HEK293T (cell line): ENCODE measurements around the gene TMTC2.
"Not testable (repeated sequence)": the region's sequence is repeated elsewhere in the genome, so short reads cannot be mapped to it uniquely, and the experiment has no call there.

Experiments used
- CTCF ChIA-PET: fragments of 350-600 bp; formaldehyde crosslinking; extraction: SDS; loops from one replicate; lab custom pipeline; 2021; ENCODE audit warnings: antibody characterized with exemption, inconsistent platforms; lab: Yijun Ruan, JAX
- POLR2A ChIA-PET: fragments of 350-600 bp; formaldehyde crosslinking; extraction: SDS; loops from one replicate; lab custom pipeline; 2020; ENCODE audit warnings: antibody characterized with exemption, inconsistent platforms; lab: Yijun Ruan, JAX
- DNase-seq: peaks from one replicate; pipeline ENCODE4 v3.0.0; 2012; ENCODE audit warnings: mixed read lengths; ENCODE audit errors: extremely low spot score
- ARNT ChIP-seq: fragments of 450-650 bp; IDR thresholded peaks from 2 replicates; pipeline ENCODE4 v1.6.1; 2017; ENCODE audit warnings: mild to moderate bottlenecking
- BHLHE40 ChIP-seq: fragments of 450-650 bp; IDR thresholded peaks from 2 replicates; pipeline ENCODE4 v1.6.1; 2016; ENCODE audit warnings: mild to moderate bottlenecking, moderate library complexity, borderline replicate concordance
- CTBP1 ChIP-seq: fragments of 450-650 bp; IDR thresholded peaks from 2 replicates; pipeline ENCODE4 v1.6.1; 2016; ENCODE audit warnings: borderline replicate concordance
- ELF4 ChIP-seq: fragments of 450-650 bp; IDR thresholded peaks from 2 replicates; pipeline ENCODE4 v1.6.1; 2017; ENCODE audit warnings: antibody characterized with exemption
- FOXA1 ChIP-seq: fragments of 450-650 bp; IDR thresholded peaks from 2 replicates; pipeline ENCODE4 v1.6.1; 2016; ENCODE audit warnings: mild to moderate bottlenecking
- FOXK2 ChIP-seq: fragments of 450-650 bp; IDR thresholded peaks from 2 replicates; pipeline ENCODE4 v1.6.1; 2016; ENCODE audit warnings: mild to moderate bottlenecking
- FOXM1 ChIP-seq: fragments of 450-650 bp; IDR thresholded peaks from 2 replicates; pipeline ENCODE4 v1.6.1; 2017; ENCODE audit warnings: mild to moderate bottlenecking, borderline replicate concordance
- HDGF ChIP-seq: fragments of 450-650 bp; IDR thresholded peaks from 2 replicates; pipeline ENCODE4 v1.6.1; 2017; ENCODE audit warnings: antibody characterized with exemption, borderline replicate concordance
- L3MBTL2 ChIP-seq: fragments of 450-650 bp; conservative IDR thresholded peaks from 2 replicates; pipeline ENCODE4 v1.6.1; 2016; ENCODE audit warnings: mild to moderate bottlenecking
- LEF1 ChIP-seq: fragments of 450-650 bp; IDR thresholded peaks from 2 replicates; pipeline ENCODE4 v1.6.1; 2017; ENCODE audit warnings: mild to moderate bottlenecking, borderline replicate concordance
- NFRKB ChIP-seq: fragments of 450-650 bp; IDR thresholded peaks from 2 replicates; pipeline ENCODE4 v1.6.1; 2016; ENCODE audit warnings: mild to moderate bottlenecking, moderate library complexity
- PKNOX1 ChIP-seq: fragments of 450-650 bp; IDR thresholded peaks from 2 replicates; pipeline ENCODE4 v1.6.1; 2016
- SP1 ChIP-seq: fragments of 450-650 bp; IDR thresholded peaks from 2 replicates; pipeline ENCODE4 v1.6.1; 2017
- SUZ12 ChIP-seq: fragments of 450-650 bp; IDR thresholded peaks from 2 replicates; pipeline ENCODE4 v1.6.1; 2016; ENCODE audit warnings: mild to moderate bottlenecking
- TARDBP ChIP-seq: fragments of 450-650 bp; IDR thresholded peaks from 2 replicates; pipeline ENCODE4 v1.6.1; 2016
- ZNF384 ChIP-seq: fragments of 450-650 bp; IDR thresholded peaks from 2 replicates; pipeline ENCODE4 v1.6.1; 2016

TMTC2 gene

GRCh38 chr12:82841487-82841904 lies 154.8 kb downstream of the TMTC2 start:
- no peak for TF ChIP-seq SP1
- no peak for TF ChIP-seq SUZ12
- ChIA-PET CTCF (no interaction called here), POLR2A (no interaction called here)
- DNase-seq: no peak

GRCh38 chr12:82842480-82842879 lies 155.8 kb downstream of the TMTC2 start:
- CTCF ChIA-PET: interaction anchor here (0.6 to 0.7 kb wide), 2 partner anchors 144 to 1004 kb away, joined by 4 to 5 read pairs; no protein-coding TSS in a partner anchor

GRCh38 chr12:82845076-82845475 lies 158.4 kb downstream of the TMTC2 start:
- CTCF ChIA-PET, DNase-seq, POLR2A ChIA-PET: not testable (repeated sequence)

More at GRCh38 chr12:82842480-82842879, 155.8 kb downstream of the TMTC2 start:
- DNase-seq: no peak
- TF ChIP-seq L3MBTL2 (no peak), ZNF384 (no peak), ELF4 (no peak), SUZ12 (no peak), BHLHE40 (no peak), NFRKB (no peak), HDGF (no peak), FOXM1 (no peak), FOXA1 (no peak), ARNT (no peak), CTBP1 (no peak), SP1 (no peak), TARDBP (no peak), FOXK2 (no peak), LEF1 (no peak), PKNOX1 (no peak)
- POLR2A ChIA-PET: no interaction called here

- no peak for DNase-seq
- ChIA-PET POLR2A (no interaction called here), CTCF (no interaction called here)
- no peak for TF ChIP-seq FOXM1
- TF ChIP-seq PKNOX1: no peak
- no peak for TF ChIP-seq FOXA1
Observed at GRCh38 chr12:82848845-82849244, 162.1 kb downstream of the TMTC2 start.

- ChIA-PET POLR2A (no interaction called here), CTCF (no interaction called here)
- no peak for DNase-seq
- TF ChIP-seq ARNT (no peak), TARDBP (no peak), BHLHE40 (no peak), ELF4 (no peak), FOXK2 (no peak), HDGF (no peak), ZNF384 (no peak), PKNOX1 (no peak), NFRKB (no peak), SP1 (no peak), L3MBTL2 (no peak), LEF1 (no peak), SUZ12 (no peak)
Observed at GRCh38 chr12:82852529-82852928, 165.8 kb downstream of the TMTC2 start.

- POLR2A ChIA-PET: no interaction called here
- no peak for DNase-seq
- CTCF ChIA-PET: no interaction called here
- TF ChIP-seq LEF1: no peak
- no peak for TF ChIP-seq CTBP1
- TF ChIP-seq SP1: no peak
- TF ChIP-seq SUZ12: no peak
- no peak for TF ChIP-seq BHLHE40
- no peak for TF ChIP-seq NFRKB
- no peak for TF ChIP-seq ARNT
- no peak for TF ChIP-seq FOXK2
- no peak for TF ChIP-seq TARDBP
- no peak for TF ChIP-seq HDGF
- no peak for TF ChIP-seq FOXM1
- TF ChIP-seq FOXA1: no peak
Observed at GRCh38 chr12:82855872-82856271, 169.2 kb downstream of the TMTC2 start.

- CTCF ChIA-PET: no interaction called here
- TF ChIP-seq SP1: no peak
- no peak for TF ChIP-seq ZNF384
- no peak for TF ChIP-seq SUZ12
- no peak for TF ChIP-seq FOXM1
- TF ChIP-seq LEF1: no peak
- POLR2A ChIA-PET: no interaction called here
- DNase-seq: no peak
Observed at GRCh38 chr12:82857276-82857675, 170.6 kb downstream of the TMTC2 start.
